KG1 (cell line): ENCODE data around the gene TNRC18.
A peak's percentile ranks its signal among the peaks of the same experiment; 100 is the strongest.

Experiments used
- DNase-seq: peaks from one replicate; lab custom pipeline; 2025; lab: John Stamatoyannopoulos, UW

The TNRC18 gene

DNA sequence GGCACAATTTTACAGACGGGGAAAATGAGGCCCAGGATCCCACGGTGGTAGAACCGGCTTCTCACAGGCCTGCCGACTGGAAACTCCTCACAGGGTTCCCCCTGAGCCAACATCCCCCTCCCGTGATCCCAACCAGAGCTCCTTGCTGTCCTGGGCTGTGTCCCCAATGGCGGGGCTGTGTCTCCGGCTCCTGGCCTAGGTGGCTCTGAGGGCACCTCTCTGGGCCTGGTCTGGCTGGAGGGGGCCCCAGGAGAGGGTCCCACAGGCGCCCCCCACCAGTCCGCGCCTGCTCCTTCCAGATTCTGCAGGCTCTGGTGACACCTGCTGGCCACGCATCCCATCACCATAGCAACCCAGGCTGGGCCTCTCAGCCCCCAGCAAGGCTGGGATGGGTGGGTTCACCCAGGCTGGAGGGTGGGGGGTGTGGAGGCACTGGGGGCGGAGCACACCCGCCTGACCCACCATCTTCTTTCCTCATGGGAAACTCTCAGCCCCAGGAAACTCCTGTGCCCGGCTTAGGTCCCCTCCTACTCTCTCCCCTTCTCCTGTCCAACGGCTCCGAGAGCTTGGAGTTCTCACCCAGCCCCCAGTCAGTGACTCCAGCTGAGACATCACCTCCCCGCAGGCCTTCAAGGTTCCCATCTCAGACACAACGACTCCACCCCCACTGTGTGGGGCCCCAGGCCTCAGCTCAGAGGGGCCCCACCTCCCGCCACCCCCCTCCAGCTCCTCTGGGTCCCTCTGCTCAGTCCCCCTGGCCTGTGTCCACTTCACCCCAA lies 27.1 kb upstream of the TNRC18 start:
- DNase-seq = no peak

DNA sequence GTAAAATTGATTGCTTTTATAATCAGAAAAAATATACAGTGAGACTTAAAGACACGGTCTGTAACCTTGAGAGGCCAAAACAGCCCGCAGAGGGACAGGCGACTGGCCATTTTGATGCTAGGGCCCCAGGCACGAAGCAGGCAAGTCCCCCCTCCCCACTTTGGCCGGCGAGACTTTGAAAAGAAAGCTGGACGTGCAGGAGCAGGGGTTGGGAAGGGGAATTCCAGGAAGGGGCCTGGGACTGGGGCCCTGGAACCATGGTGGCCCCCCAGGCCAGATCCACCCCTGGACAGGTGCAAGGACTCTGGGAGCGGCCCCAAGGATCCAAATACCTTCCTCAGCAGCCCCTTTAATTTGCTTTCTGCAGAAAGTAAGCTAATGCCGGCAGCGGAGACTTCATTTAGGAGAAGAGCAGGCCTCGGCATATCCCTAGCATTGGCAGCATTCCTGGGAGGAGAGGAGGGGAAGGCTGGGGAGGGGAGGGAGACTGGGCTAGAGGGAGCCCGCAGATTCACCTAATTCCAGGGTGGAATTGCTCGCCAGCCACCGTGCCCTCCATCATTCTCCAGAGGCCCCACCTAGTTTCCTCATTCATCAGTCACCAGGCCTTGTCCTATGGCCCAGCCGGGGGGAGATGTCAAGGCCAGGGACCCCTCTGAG lies 24.9 kb upstream of the TNRC18 start:
- DNase-seq = no peak

- DNase-seq = no peak
These were observed 22.5 kb upstream of the TNRC18 start for GRCh38 chr7:5445981-5446594.

GRCh38 chr7:5443678-5444077 lies 20.0 kb upstream of the TNRC18 start:
- no peak for DNase-seq

- DNase-seq = no peak
These were observed 19.2 kb upstream of the TNRC18 start for GRCh38 chr7:5442757-5443305.

GRCh38 chr7:5441840-5442503 lies 18.3 kb upstream of the TNRC18 start:
- no peak for DNase-seq

DNA sequence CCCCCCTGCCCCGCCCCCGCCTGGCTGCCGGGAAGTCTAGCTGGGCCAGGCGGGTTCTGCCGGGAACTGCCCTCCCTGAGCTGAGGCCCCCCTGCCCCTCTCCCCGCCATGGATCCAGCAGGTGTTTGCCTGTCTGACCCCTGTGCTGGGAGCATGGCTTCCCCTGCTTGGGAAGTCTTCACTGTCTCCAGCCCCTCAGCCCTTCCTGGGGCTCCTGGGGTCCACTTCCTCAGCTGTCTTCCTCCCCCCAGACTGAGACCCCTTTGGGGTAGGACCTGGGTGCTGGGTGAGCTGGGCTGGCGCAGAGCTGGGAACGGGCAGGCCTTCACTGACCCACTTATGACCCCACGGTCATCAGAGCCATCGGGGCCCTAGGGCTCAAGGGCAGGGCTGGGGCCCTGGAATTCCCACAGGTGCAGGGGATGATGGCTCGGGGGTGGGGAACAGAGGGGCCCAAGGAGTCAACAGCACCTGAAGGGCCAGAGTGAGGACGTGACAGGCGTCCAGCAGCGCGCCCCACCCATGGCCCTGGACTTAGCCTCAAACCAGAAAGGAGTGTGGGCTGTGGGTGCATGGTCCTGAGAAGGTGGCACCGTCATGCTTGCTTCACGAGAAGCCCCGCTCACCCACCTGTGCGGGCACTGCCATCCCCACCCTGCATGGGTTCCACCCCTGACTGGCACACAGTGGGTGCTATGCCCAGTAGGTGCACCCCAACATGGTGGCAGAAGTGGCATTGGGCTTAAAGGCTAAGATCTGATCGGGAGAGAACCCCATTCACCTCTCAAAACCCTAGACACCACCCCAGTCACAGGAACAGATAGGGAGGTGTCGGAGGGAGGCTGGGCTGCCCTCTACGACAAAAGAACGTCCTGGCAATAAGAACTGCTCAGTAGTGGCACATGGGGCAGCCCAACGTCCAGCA lies 16.2 kb upstream of the TNRC18 start:
- DNase-seq = no peak

DNA sequence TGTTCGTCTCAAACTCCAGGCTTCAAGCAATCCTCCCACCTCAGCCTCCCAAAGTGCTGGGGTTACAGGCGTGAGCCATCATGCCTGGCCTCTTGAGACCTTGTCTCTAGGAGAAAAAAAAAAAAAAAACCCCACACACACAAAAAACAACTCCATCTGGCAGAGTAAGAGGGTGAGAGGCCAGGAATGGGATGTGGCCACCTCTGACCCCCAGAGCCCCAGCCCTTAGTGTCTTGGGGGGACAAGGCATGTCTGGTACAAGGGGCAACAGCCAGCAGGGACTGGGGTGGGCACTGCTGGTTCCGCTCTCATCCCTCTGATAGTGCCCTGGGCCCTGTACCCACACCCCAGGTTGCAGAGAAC lies 15.6 kb upstream of the TNRC18 start:
- no peak for DNase-seq

DNA sequence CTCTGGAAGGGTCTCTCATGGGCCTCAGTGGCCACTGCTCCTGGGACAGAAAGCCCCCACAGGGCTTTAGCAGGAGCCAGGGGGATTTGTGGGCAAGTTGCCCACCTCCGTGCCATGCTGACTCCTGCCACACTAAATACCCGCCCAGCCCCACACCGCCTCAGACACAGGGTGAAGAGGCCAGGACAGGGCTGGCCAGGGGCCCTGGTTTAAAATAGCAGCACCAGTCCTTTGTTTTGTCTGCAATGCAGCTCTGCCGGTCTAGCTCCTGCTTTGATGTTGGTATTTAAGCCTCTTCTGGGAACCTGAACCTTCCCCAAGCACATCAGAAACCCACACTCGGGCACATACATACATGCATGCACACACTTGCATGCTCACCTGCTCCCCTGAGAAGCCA lies 14.4 kb upstream of the TNRC18 start:
- no peak for DNase-seq

DNA sequence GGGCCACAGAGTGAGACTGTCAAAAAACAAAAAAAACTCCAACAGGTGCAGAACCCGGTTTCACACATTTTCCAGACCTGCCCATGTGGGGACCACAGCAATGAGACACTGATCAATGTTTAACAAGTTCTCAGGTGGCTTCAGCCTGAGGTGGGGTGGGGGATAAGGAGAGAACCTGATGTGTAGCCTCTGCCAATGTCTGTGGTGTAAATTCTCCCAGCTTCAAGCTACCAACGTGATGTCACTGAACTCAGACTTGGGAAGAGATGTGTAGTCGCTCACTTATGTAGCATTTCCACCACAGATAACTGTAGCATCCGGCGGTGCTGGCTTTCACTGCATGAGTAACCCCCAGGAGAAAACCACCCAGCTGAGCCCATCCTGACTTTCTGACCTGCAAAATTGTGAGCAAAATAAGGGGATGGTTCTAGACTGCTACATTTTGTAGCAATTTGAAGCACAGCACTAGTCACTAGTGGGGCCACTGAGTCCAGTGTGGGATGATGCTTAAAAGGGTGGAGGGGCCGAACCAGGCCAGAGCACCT lies 13.8 kb upstream of the TNRC18 start:
- no peak for DNase-seq

- no peak for DNase-seq
These were observed 12.5 kb upstream of the TNRC18 start for GRCh38 chr7:5436003-5436678.

GRCh38 chr7:5435291-5436002 lies 11.8 kb upstream of the TNRC18 start:
- no peak for DNase-seq

DNA sequence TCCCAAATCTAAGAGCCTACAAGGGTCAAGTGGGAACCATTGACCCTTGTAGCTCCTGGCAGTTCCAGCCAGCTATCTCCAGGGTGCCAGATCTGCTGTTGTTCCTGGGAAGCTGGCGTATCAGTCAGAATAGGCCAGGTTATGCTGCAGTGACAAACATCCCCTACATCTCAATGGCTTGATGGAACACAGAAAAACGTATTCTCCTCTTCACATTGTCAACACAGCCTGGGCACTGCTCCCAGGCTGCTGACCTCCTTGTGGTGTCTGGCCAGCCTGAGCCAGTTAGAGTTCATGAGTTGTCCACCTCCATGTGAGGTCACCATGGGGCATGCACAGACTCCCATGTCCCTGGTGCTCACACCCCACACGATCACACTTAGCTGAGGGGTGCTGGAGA lies 9.5 kb upstream of the TNRC18 start:
- DNase-seq = no peak

DNA sequence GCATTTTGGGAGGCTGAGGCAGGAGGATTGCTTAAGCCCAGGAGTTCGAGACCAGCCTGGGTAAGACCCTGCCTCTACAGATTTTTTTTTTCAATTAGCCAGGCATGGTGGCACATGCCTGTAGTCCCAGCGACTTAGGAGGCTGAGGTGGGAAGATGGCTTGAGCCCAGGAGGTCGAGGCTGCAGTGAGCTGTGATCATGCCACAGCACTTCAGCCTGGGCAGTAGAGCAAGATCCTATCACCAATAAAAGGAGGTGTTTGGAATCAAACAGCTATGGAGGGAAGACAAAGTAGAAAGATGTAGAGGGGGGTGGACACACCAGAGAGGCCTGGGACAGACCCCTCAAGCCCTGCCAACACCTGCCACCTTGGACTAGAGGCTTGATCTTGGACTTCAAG lies 9.1 kb upstream of the TNRC18 start:
- no peak for DNase-seq

DNA sequence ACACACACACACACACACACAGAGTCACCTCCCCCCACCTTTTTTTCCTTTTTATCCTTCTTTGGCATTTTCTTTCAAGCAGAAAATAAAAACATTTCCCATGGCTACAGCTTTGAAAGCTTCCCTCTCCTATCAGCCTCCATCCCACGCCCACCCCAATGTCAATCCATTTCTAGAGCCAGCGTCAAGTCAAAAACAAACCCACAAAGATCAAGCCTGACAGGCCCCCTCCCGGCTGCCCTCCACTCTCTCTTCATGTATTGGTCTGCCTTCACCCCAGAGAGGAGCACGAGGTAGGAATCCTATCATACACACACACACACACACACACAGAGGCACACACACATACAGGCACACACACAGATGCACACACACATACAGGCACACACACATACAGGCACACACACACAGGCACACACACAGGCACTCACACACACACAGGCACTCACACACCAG lies 8.0 kb upstream of the TNRC18 start:
- DNase-seq = no peak

GRCh38 chr7:5430612-5430947 lies 6.9 kb upstream of the TNRC18 start:
- DNase-seq = no peak

DNA sequence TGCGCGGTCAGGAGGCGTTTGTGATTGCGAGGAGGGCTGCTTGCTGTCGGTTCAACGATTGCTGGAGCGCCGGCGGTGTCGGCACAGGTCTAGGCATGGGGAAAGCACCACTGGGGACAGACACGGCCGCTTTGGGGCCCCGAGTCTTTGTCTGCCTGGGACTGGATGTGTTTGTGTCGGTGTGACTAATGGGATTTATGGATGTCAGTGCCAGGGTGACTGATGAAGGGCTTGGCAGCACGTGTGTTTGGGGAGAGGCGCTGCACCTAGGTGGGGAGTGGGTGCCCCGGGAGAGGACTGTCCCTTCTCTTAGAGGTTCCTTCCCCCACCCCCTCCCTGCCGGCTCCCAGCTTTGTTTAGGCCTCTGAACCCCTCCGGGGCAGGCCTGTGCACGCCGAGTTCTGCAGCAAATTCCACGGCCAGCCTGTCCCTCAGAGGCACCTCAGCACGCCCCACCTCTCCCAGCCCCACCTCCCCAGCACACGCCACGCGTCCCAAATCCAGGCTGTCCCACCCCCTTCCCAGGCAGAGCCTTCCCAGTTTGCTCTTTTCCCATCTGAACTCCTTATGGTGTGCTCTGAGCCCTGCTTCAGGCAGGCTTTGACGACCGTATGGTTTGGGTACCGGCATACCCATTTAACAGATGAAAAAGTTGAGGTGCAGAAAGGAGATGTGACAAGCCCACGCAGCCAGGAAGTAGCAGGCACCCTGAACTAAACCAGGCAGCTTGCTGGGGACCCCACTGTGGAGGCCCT lies 6.4 kb upstream of the TNRC18 start:
- no peak for DNase-seq

- peak; percentile 56 for DNase-seq
These were observed 5.7 kb upstream of the TNRC18 start for GRCh38 chr7:5429253-5429856.
